ENCODE results near the gene ZFYVE19. TPM values are rescaled to one million over a fixed set of nuclear protein-coding genes. Genes with fewer than 3 reads are reported as not detected.

ZFYVE19 gene
- total and polyA plus RNA-seq, 2 donors (not counting 3 experiments of a cell fraction or from before 2014, with no cell fraction given), result 29.7 to 47.2 TPM

DNA sequence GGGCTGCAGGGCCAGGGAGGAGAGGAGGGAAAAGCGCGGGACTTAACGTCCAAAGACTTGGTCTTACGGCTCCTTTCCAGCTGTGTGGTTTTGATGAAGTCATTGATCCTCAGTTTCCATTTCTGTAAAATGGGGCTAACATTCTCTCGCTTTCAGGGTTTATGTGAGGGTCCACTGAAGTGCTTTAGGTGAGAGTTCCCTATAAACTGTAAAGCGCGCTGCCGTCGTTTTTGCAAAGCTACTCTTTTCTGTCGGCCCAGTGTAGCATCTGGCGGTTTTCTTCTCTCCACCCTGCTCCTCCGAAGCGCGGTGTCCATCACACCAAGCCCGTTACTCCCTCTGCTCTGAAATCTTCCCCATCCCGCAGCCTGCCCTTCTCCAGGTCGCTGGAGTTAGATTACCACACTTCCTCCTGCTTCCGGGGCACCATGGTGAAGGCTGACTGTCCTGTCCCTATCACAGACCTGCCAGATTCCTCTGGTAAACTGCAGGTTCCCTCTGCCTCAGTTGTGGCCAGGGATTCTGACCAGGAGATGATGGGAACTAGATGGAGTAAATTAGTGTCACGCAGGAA, 1.1 kb downstream of the ZFYVE19 start:
- Histone ChIP-seq H3K4me1 (ENCODE audit: control insufficient read depth, extremely low read depth, insufficient read depth, low read length) (peaks cover 14% of the 10 kb centered on the region), H3K9ac (replicated peaks; ENCODE audit: extremely low read depth, insufficient read depth, low read length) (peak overlapping the region; percentile 18), H3K27ac (ENCODE audit: insufficient read depth, low read depth, low read length) (no peak overlapping the region), H3K9me1 (replicated peaks; ENCODE audit: control insufficient read depth, extremely low read depth, insufficient read depth, low read length) (no peaks in the 10 kb centered on the region), H2AFZ (ENCODE audit: low read depth, low read length) (peak overlapping the region; percentile 80), H4K20me1 (replicated peaks; ENCODE audit: control insufficient read depth, extremely low read depth, insufficient read depth, low read length) (no peaks in the 10 kb centered on the region), H3K79me2 (ENCODE audit: control insufficient read depth, insufficient read depth, low read length) (peaks cover 21% of the 10 kb centered on the region), H3K27me3 (ENCODE audit: control insufficient read depth in 2 of 2, insufficient read depth in 2 of 2, low read length in 2 of 2) (no peaks in the 10 kb centered on the region), H3K9me3 (replicated peaks; ENCODE audit: control insufficient read depth, insufficient read depth, low read length) (no peaks in the 10 kb centered on the region), H3K4me2 (ENCODE audit: insufficient read depth, low read length) (peak overlapping the region; percentile 72), H3K36me3 (ENCODE audit: control insufficient read depth in 2 of 2, extremely low read depth in 1 of 2, insufficient read depth in 2 of 2, low read length in 2 of 2) (peaks cover 2 to 14% of the 10 kb centered on the region in 2 experiments), H3K4me3 (replicated peaks in 1 of 3; ENCODE audit: insufficient read depth in 1 of 3, low read depth in 1 of 3, low read length in 3 of 3) (peak overlapping the region; percentile 43 to 67 (median 64))
- intact Hi-C loops (cut with micrococcal nuclease), result loop anchor here (1.0 to 10.0 kb wide), 6 partner anchors 12 to 213 kb away; partner anchors contain the start of genes KNL1 and RMDN3
- DNase-seq (ENCODE audit: low read depth, low spot score), result no peak
- CTCF ChIA-PET, result interaction anchor here (1.0 to 2.6 kb wide), 7 partner anchors 14 to 86 kb away, joined by 3 to 9 read pairs (median 4); partner anchors contain the start of genes C15orf62 and VPS18
- dilution Hi-C loops (cut with MboI; ENCODE audit: extremely low pct_ligation_motif_present, low sequenced_read_pairs), result no loop called here
- no peak for FAIRE-seq
- BruUV-seq (replicated peaks), result no TSS peak
- POLR2A ChIA-PET, result interaction anchor here (0.6 kb wide), 2 partner anchors 11 to 209 kb away, joined by 4 to 5 read pairs; no protein-coding TSS in a partner anchor
- TF ChIP-seq POLR2AphosphoS5 (IDR thresholded peaks at IDR 0.05; ENCODE audit: insufficient read depth, low read depth, low read length), result no peak
- TF ChIP-seq POLR2A (IDR thresholded peaks at IDR 0.05; ENCODE audit: low read depth, low read length), result no peak
- TF ChIP-seq, protein P1, sequence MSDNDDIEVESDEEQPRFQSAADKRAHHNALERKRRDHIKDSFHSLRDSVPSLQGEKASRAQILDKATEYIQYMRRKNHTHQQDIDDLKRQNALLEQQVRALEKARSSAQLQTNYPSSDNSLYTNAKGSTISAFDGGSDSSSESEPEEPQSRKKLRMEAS (IDR thresholded peaks at IDR 0.05; ENCODE audit: insufficient read depth, insufficient read length), result no peak
- TF ChIP-seq EZH2 (IDR thresholded peaks at IDR 0.05; ENCODE audit: borderline replicate concordance, low read depth, low read length, severe bottlenecking), result no peak
- no peak for TF ChIP-seq MYC (IDR thresholded peaks at IDR 0.05; ENCODE audit: low read depth, low read length)
- TF ChIP-seq, protein P2, sequence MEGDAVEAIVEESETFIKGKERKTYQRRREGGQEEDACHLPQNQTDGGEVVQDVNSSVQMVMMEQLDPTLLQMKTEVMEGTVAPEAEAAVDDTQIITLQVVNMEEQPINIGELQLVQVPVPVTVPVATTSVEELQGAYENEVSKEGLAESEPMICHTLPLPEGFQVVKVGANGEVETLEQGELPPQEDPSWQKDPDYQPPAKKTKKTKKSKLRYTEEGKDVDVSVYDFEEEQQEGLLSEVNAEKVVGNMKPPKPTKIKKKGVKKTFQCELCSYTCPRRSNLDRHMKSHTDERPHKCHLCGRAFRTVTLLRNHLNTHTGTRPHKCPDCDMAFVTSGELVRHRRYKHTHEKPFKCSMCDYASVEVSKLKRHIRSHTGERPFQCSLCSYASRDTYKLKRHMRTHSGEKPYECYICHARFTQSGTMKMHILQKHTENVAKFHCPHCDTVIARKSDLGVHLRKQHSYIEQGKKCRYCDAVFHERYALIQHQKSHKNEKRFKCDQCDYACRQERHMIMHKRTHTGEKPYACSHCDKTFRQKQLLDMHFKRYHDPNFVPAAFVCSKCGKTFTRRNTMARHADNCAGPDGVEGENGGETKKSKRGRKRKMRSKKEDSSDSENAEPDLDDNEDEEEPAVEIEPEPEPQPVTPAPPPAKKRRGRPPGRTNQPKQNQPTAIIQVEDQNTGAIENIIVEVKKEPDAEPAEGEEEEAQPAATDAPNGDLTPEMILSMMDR (IDR thresholded peaks at IDR 0.05; ENCODE audit: extremely low read depth in 1 of 2, insufficient read depth in 1 of 2, low read depth in 1 of 2, low read length in 2 of 2), result no peak
- TF ChIP-seq JUN (IDR thresholded peaks at IDR 0.05; ENCODE audit: borderline replicate concordance, insufficient read depth, insufficient read length, low read depth), result no peak

Measured in endothelial cell of umbilical vein (primary cell).